Adrenal gland (tissue), 5 donors: ENCODE data around the gene TNS1.

Experiments used
- POLR2A ChIP-seq, 2 donors: fragments of 450-650 bp; IDR thresholded peaks; one replicate each; pipeline ENCODE4 v1.6.1; 2017; ENCODE audit warnings: antibody characterized with exemption in 2 of 2, mild to moderate bottlenecking in 2 of 2, moderate library complexity in 1 of 2
- TF ChIP-seq, protein P1 (sequence below), 6 experiments: fragments of 450-650 bp in 4 of 6; fragments of 200-600 bp in 2 of 6; sonication (generic) in 1 of 6; IDR thresholded peaks; 1 replicate in 5 of 6; 2 replicates in 1 of 6; pipeline versions ENCODE4 v1.5.1 to v1.8.0; 2016 to 2021; ENCODE audit warnings: antibody characterized with exemption in 6 of 6, mild to moderate bottlenecking in 2 of 6, moderate library complexity in 1 of 6
- donor health status: DM: no; HTN: no; CAD: no.

DNA sequence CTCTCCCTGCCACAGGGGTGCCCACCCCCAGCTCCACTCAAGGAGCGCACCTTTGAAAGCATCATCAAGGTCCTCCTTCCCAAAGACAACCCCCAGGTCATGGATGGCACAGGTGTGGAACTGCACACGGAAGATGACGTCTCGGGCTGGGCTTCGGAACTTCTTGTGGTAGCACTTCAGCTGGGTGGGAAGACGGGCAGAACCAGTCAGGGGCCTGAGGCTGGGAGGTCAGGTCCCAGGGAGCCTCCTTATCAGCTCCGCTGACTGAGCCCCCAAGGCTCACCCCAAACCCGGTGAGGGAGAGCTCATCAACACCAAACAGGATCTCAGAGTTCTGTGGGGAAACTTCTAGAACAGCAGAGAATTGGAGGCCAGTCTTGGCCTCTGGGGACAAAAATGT lies 117.8 kb downstream of the TNS1 start:
- TF ChIP-seq, protein P1, sequence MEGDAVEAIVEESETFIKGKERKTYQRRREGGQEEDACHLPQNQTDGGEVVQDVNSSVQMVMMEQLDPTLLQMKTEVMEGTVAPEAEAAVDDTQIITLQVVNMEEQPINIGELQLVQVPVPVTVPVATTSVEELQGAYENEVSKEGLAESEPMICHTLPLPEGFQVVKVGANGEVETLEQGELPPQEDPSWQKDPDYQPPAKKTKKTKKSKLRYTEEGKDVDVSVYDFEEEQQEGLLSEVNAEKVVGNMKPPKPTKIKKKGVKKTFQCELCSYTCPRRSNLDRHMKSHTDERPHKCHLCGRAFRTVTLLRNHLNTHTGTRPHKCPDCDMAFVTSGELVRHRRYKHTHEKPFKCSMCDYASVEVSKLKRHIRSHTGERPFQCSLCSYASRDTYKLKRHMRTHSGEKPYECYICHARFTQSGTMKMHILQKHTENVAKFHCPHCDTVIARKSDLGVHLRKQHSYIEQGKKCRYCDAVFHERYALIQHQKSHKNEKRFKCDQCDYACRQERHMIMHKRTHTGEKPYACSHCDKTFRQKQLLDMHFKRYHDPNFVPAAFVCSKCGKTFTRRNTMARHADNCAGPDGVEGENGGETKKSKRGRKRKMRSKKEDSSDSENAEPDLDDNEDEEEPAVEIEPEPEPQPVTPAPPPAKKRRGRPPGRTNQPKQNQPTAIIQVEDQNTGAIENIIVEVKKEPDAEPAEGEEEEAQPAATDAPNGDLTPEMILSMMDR (IDR thresholded peaks at IDR 0.05): no peak
- no peak for TF ChIP-seq POLR2A (IDR thresholded peaks at IDR 0.05)
